K562 (cell line): ENCODE data around the gene ACOT2. TPM values are rescaled to one million over a fixed set of nuclear protein-coding genes. Genes with fewer than 3 reads are reported as not detected.
A peak's percentile ranks its signal among the peaks of the same experiment; 100 is the strongest.
"Not testable (repeated sequence)": the region's sequence is repeated elsewhere in the genome, so short reads cannot be mapped to it uniquely, and the experiment has no call there.

ENCODE experiments used
- ATAC-seq: fragments of 200-7000 bp; cut with Tn5 transposase; 3 replicates; pipeline ENCODE4 v1.9.1; 2020; ENCODE audit warnings: moderate library complexity
- BruUV-seq: library from RNA; stranded (reverse); fragments of 400-500 nt; replicated peaks from 2 replicates; lab custom pipeline; 2021; lab: Mats Ljungman, UMichigan
- CTCF ChIA-PET: fragments of 300-600 bp; formaldehyde crosslinking; extraction: SDS; loops from one replicate; lab custom pipeline; 2021; ENCODE audit warnings: low intra/inter-chr PET ratio; lab: Yijun Ruan, JAX
- POLR2A ChIA-PET: fragments of 300-600, 350-650 bp; sonication (Branson Sonifier 250); formaldehyde crosslinking; extraction: SDS; loops from one replicate; lab custom pipeline; 2021; ENCODE audit warnings: antibody characterized with exemption, inconsistent platforms; lab: Yijun Ruan, JAX
- DNase-seq, 4 experiments: peaks; one replicate each; pipeline versions ENCODE4 v3.0.0 to v3.0.0-alpha.2; 2011 to 2018; ENCODE audit warnings: low spot score in 3 of 4, mixed read lengths in 3 of 4; ENCODE audit errors: extremely low read depth in 1 of 4
- FAIRE-seq: peaks from 2 replicates; lab custom pipeline; 2011; peaks lifted over from hg19 to GRCh38; lab: Jason Lieb, UNC
- H2AFZ ChIP-seq: 2 replicates; pipeline ENCODE4 v1.6.0; 2011; ENCODE audit warnings: low read depth, low read length, control low read depth, inconsistent platforms
- H3K27ac ChIP-seq: fragments of 200-600 bp; 3 replicates; pipeline ENCODE4 v1.8.0; 2011; ENCODE audit warnings: low read depth, mild to moderate bottlenecking, control low read depth, inconsistent platforms, low read length, moderate library complexity, mixed read lengths; ENCODE audit errors: extremely low read depth
- H3K27me3 ChIP-seq, 2 experiments: fragments of 300-600 bp in 1 of 2; 2 replicates in 1 of 2; 3 replicates in 1 of 2; pipeline versions ENCODE4 v1.6.0 to v1.8.0; 2011; ENCODE audit warnings: inconsistent platforms in 2 of 2, low read length in 2 of 2, mild to moderate bottlenecking in 1 of 2, mixed read lengths in 1 of 2, moderate library complexity in 1 of 2; ENCODE audit not compliant: control insufficient read depth in 2 of 2, insufficient read depth in 2 of 2
- H3K36me3 ChIP-seq: fragments of 300-600 bp; 3 replicates; pipeline ENCODE4 v1.8.0; 2011; ENCODE audit warnings: mild to moderate bottlenecking, low read length, inconsistent platforms; ENCODE audit not compliant: control insufficient read depth, insufficient read depth
- H3K4me1 ChIP-seq, 2 experiments: fragments of 200-600 bp in 1 of 2; replicated peaks in 1 of 2; 2 replicates in 1 of 2; 3 replicates in 1 of 2; pipeline versions ENCODE4 v1.5.1 to v1.8.0; 2011; ENCODE audit warnings: inconsistent platforms in 2 of 2, low read length in 2 of 2, mild to moderate bottlenecking in 1 of 2, mixed read lengths in 1 of 2, moderate library complexity in 1 of 2; ENCODE audit not compliant: control insufficient read depth in 2 of 2, insufficient read depth in 2 of 2
- H3K4me2 ChIP-seq: 2 replicates; pipeline ENCODE4 v1.6.1; 2011; ENCODE audit warnings: low read length, control low read depth, inconsistent platforms, mixed read lengths; ENCODE audit not compliant: insufficient read depth
- H3K4me3 ChIP-seq: fragments of 200-600 bp; sonication (generic), shearing (Covaris generic); 2 replicates; pipeline ENCODE4 v1.5.1; 2016; ENCODE audit warnings: control low read depth, inconsistent platforms
- H3K79me2 ChIP-seq: fragments of 200-600 bp; 3 replicates; pipeline ENCODE4 v1.8.0; 2011; ENCODE audit warnings: low read length, inconsistent platforms; ENCODE audit not compliant: control insufficient read depth, insufficient read depth
- H3K9ac ChIP-seq, 2 experiments: 2 replicates each; pipeline versions ENCODE4 v1.6.0 to v1.6.1; 2011; ENCODE audit warnings: low read depth in 2 of 2, low read length in 2 of 2, control low read depth in 1 of 2, inconsistent platforms in 1 of 2, mild to moderate bottlenecking in 1 of 2, mixed read lengths in 1 of 2; ENCODE audit not compliant: insufficient read depth in 1 of 2
- H3K9me1 ChIP-seq: one replicate; pipeline ENCODE4 v1.6.0; 2011; ENCODE audit warnings: inconsistent platforms, mild to moderate bottlenecking, low read length, moderate library complexity; ENCODE audit not compliant: control insufficient read depth, insufficient read depth
- H3K9me3 ChIP-seq: replicated peaks from 2 replicates; pipeline ENCODE4 v1.5.1; 2011; ENCODE audit warnings: low read depth, low read length, inconsistent platforms; ENCODE audit not compliant: control insufficient read depth, insufficient read depth
- H4K20me1 ChIP-seq: replicated peaks from 2 replicates; pipeline ENCODE4 v1.6.1; 2011; ENCODE audit warnings: low read length, inconsistent platforms, mixed read lengths; ENCODE audit not compliant: control insufficient read depth, insufficient read depth
- WGBS: fragments of 100-300 bp; shearing (Covaris generic); methylation state at CpG from one replicate; pipeline ENCODE4 v1.1.6; 2016; ENCODE audit warnings: low coverage, mixed read lengths; ENCODE audit not compliant: insufficient coverage; ENCODE audit errors: missing lambda C conversion rate; 5-methylcytosine and 5-hydroxymethylcytosine counted together
- in situ Hi-C: fragments of 300-500 bp; cut with MboI; formaldehyde crosslinking; loops from 4 replicates; pipeline ENCODE4 v1.15.0; 2018; ENCODE audit warnings: inconsistent platforms, mixed read lengths
- intact Hi-C: fragments of 100-400 bp; cut with micrococcal nuclease; formaldehyde crosslinking; loops from 2 replicates; pipeline ENCODE4 v1.14.2; 2022
- polyA plus RNA-seq, 8 experiments: library from polyadenylated mRNA; depleted of rRNA in 4 of 8; stranded (reverse) in 5 of 8; unstranded in 3 of 8; fragments of >200 nt; fragmentation: Nextera tagmentation in 2 of 8; fragmentation: Illumina TruSeq in 1 of 8; extraction: Ambion mirVana in 2 of 8; extraction: Trizol in 1 of 8; gene quantifications; 2 replicates each; pipeline versions ENCODE4 v1.2.1 to v1.2.3, GENCODE V29; 2011 to 2014; ENCODE audit warnings: inconsistent platforms in 1 of 8, missing spikeins in 1 of 8
- total RNA-seq, 7 experiments: library from RNA; depleted of rRNA in 6 of 7; stranded (reverse); fragments of >200 nt in 6 of 7; fragmentation: Illumina TruSeq in 2 of 7; extraction: Trizol in 2 of 7; gene quantifications; 2 replicates each; pipeline versions ENCODE4 v1.2.1 to v1.2.3, GENCODE V29; 2011 to 2021; ENCODE audit warnings: low replicate concordance in 1 of 7

The ACOT2 gene
- total and polyA plus RNA-seq, 9 of the 15 experiments (the other 6 are each of a cell fraction or from before 2014, with no cell fraction given) = 0.04 to 0.15 (median 0.04) TPM; not detected in 6

DNA sequence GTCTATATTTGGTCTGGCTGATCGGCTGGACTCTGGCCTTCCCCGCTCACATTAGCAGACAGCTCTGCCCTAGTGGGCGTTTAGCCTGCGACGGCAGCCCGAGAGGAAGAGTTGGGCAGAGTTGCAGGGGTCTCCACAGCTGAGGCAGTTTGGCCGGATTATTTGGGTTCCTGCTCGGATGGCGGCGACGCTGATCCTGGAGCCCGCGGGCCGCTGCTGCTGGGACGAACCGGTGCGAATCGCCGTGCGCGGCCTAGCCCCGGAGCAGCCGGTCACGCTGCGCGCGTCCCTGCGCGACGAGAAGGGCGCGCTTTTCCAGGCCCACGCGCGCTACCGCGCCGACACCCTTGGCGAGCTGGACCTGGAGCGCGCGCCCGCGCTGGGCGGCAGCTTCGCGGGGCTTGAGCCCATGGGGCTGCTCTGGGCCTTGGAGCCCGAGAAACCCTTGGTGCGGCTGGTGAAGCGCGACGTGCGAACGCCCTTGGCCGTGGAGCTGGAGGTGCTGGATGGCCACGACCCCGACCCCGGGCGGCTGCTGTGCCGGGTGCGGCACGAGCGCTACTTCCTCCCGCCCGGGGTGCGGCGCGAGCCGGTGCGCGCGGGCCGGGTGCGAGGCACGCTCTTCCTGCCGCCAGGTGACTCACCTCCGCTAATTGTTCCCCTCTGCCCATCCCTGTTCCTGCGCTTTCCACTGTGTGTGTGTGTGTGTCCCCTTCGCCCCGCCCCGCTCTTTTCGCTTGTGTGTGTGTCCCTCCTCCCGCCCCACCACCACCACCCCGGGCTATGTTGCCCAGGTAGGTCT, 31.6 kb upstream of the ACOT2 start:
- ATAC-seq, H3K79me2 ChIP-seq, H3K9ac ChIP-seq, H3K9me1 ChIP-seq, CTCF ChIA-PET, intact Hi-C loops, H4K20me1 ChIP-seq, H3K9me3 ChIP-seq, POLR2A ChIA-PET, H3K4me3 ChIP-seq, H3K4me2 ChIP-seq, H3K27ac ChIP-seq, BruUV-seq, in situ Hi-C loops, DNase-seq, FAIRE-seq, H3K27me3 ChIP-seq, H3K36me3 ChIP-seq, H2AFZ ChIP-seq, H3K4me1 ChIP-seq: not testable (repeated sequence)
- WGBS = no CpG with 5 or more reads among the region's 84 CpGs

DNA sequence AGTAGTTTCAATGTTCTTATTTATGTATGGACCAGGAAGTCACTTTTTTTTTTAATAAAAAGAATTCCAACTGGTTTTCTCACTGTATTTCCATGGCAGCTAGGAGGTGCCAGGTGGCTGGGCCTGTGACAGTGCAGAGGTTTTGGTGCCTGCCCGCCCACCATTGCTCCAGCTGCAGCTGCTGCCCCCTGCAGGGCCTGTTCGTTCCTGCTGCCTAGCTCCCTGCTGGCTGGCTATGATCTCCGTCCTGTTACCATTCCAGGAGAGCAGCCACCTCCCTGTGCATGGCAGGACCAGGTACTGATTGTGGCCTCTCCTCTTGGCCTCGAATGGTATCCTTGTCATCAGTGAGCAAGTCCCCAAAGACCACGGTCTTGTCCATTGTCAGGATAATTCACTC, 30.0 kb upstream of the ACOT2 start:
- H3K36me3 ChIP-seq, H3K4me1 ChIP-seq, CTCF ChIA-PET, H4K20me1 ChIP-seq, BruUV-seq, H3K4me2 ChIP-seq, FAIRE-seq, H3K79me2 ChIP-seq, H3K9ac ChIP-seq, POLR2A ChIA-PET, H3K27ac ChIP-seq, H3K4me3 ChIP-seq, H2AFZ ChIP-seq, in situ Hi-C loops, H3K27me3 ChIP-seq, H3K9me1 ChIP-seq, H3K9me3 ChIP-seq, intact Hi-C loops, DNase-seq: not testable (repeated sequence)
- no CpG with 5 or more reads among the region's 5 CpGs for WGBS
- peak; percentile 61; the same call in 1 of the 3 replicates for ATAC-seq

DNA sequence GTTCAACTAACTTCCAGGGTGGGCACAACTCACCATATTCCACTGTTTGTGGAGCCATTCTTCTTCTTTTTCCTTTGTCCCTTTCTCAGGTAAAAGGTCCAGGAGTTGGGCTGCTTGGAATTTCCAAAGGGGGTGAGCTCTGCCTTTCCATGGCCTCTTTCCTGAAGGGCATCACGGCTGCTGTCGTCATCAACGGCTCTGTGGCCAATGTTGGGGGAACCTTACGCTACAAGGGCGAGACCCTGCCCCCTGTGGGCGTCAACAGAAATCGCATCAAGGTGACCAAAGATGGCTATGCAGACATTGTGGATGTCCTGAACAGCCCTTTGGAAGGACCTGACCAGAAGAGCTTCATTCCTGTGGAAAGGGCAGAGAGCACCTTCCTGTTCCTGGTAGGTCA, 26.1 kb upstream of the ACOT2 start:
- CTCF ChIA-PET, POLR2A ChIA-PET, intact Hi-C loops, in situ Hi-C loops, H3K9ac ChIP-seq, H2AFZ ChIP-seq, H3K4me3 ChIP-seq, H3K9me1 ChIP-seq, H3K36me3 ChIP-seq, H3K27ac ChIP-seq, H3K27me3 ChIP-seq, DNase-seq, BruUV-seq, H3K9me3 ChIP-seq, H4K20me1 ChIP-seq, H3K79me2 ChIP-seq, H3K4me1 ChIP-seq, H3K4me2 ChIP-seq: not testable (repeated sequence)
- FAIRE-seq = peak; percentile 61
- ATAC-seq = peak; percentile 84
- no CpG with 5 or more reads among the region's 7 CpGs for WGBS

DNA sequence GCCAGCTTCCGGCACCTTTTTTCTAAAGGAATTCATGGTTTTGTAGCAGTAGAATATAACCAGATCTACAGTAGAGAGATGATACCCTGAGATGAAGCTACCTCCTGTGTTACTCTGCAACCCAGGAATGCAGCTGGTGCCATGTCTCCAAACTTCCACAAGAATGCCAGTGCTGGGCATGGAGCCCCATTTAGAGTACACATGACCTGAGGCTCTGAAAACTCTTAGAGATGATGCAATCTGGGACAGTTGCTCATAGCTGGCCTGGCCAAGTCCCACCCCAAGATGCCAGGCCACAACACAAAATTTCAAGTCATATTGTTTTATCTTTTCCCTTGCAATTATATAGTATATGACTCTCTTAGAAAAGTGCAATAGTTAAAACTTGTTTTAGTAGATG, 23.7 kb upstream of the ACOT2 start:
- H3K4me1 ChIP-seq, H2AFZ ChIP-seq, in situ Hi-C loops, H3K4me3 ChIP-seq, H3K9me1 ChIP-seq, H3K36me3 ChIP-seq, H3K9me3 ChIP-seq, intact Hi-C loops, DNase-seq, ATAC-seq, H3K9ac ChIP-seq, POLR2A ChIA-PET, H3K79me2 ChIP-seq, CTCF ChIA-PET, FAIRE-seq, H4K20me1 ChIP-seq, H3K4me2 ChIP-seq, H3K27ac ChIP-seq, BruUV-seq, H3K27me3 ChIP-seq: not testable (repeated sequence)
- WGBS = no CpG with 5 or more reads among the region's 1 CpG
